Measurements from ENCODE around the gene TP53TG5.

DNA sequence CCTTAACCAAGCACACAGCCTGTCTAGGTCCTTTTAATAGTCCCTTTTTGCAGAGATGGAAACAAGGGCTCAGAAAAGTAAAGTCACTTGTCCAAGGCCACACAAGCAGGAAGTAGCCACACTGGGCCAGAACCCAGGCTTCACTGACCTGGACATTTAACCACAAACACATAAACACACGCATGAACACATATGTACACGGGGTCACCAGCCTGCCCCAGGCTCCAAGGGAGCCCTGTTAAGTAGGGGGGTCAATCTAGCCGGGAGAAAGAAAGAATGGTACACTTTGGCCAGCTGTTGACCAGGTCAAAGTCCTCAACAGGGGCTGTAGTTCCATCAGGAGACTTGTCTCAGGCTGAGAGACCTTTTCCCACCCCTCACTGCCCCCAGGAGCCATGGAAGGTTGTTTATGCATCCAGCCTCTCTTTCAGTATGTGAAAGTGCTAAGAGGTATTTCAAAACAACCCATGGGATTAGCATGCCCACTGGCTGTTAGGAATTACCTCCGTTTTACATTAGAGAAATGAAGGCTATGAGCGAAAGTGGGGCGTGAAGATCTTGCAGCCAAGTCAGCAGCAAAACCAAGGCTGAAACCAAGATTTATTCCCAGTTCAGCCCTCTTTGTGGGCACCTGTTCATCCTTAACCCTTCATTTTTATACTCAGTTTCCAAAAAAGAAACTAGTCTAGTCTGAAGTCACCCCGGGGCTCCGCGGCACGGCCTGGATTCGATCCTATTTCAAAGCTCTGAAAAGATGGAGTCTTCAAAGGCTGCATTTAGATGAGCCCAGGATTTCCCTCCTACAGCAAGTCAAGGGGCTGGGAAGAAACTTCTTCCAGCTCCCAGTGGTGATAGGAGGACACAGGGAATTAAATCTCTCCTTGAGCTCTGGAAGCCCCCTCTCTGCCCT lies 39.7 kb downstream of the TP53TG5 start:
- TF ChIP-seq POLR2A (IDR thresholded peaks at IDR 0.05): no peak
- TF ChIP-seq, protein P1, sequence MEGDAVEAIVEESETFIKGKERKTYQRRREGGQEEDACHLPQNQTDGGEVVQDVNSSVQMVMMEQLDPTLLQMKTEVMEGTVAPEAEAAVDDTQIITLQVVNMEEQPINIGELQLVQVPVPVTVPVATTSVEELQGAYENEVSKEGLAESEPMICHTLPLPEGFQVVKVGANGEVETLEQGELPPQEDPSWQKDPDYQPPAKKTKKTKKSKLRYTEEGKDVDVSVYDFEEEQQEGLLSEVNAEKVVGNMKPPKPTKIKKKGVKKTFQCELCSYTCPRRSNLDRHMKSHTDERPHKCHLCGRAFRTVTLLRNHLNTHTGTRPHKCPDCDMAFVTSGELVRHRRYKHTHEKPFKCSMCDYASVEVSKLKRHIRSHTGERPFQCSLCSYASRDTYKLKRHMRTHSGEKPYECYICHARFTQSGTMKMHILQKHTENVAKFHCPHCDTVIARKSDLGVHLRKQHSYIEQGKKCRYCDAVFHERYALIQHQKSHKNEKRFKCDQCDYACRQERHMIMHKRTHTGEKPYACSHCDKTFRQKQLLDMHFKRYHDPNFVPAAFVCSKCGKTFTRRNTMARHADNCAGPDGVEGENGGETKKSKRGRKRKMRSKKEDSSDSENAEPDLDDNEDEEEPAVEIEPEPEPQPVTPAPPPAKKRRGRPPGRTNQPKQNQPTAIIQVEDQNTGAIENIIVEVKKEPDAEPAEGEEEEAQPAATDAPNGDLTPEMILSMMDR (IDR thresholded peaks at IDR 0.05): no peak

All from right lobe of liver (tissue), 4 donors.